H9 (cell line): ENCODE measurements around the gene RPL21. TPM values are rescaled to one million over a fixed set of nuclear protein-coding genes. Genes with fewer than 3 reads are reported as not detected.

Source experiments
- DNase-seq: peaks from one replicate; pipeline ENCODE4 v3.0.0-alpha.2; 2017
- H2AFZ ChIP-seq: one replicate; pipeline ENCODE4 v1.6.1; 2013; ENCODE audit warnings: mild to moderate bottlenecking, low read length, control low read depth, moderate library complexity
- H2AK5ac ChIP-seq: 2 replicates; pipeline ENCODE4 v1.6.1; 2013; ENCODE audit warnings: low read length, control low read depth, mixed read lengths; ENCODE audit not compliant: insufficient read length
- H2BK120ac ChIP-seq: one replicate; pipeline ENCODE4 v1.6.1; 2013; ENCODE audit warnings: low read depth, mild to moderate bottlenecking, low read length, control low read depth, inconsistent platforms; ENCODE audit not compliant: poor library complexity, severe bottlenecking
- H2BK12ac ChIP-seq: 2 replicates; pipeline ENCODE4 v1.6.1; 2013; ENCODE audit warnings: low read length, control low read depth, mixed read lengths, low read depth; ENCODE audit not compliant: insufficient read length
- H2BK15ac ChIP-seq: 2 replicates; pipeline ENCODE4 v1.6.1; 2013; ENCODE audit warnings: low read depth, low read length, control low read depth
- H2BK20ac ChIP-seq: one replicate; pipeline ENCODE4 v1.6.1; 2013; ENCODE audit warnings: low read depth, mild to moderate bottlenecking, low read length, control low read depth, inconsistent platforms; ENCODE audit not compliant: poor library complexity, severe bottlenecking
- H2BK5ac ChIP-seq: 2 replicates; pipeline ENCODE4 v1.6.1; 2013; ENCODE audit warnings: low read length, control low read depth, mixed read lengths; ENCODE audit not compliant: insufficient read length
- H3K14ac ChIP-seq: 2 replicates; pipeline ENCODE4 v1.6.1; 2013; ENCODE audit warnings: low read length, control low read depth; ENCODE audit not compliant: insufficient read depth
- H3K18ac ChIP-seq: 2 replicates; pipeline ENCODE4 v1.6.1; 2013; ENCODE audit warnings: low read depth, mild to moderate bottlenecking, mixed read lengths, low read length, control low read depth; ENCODE audit not compliant: insufficient read length
- H3K23ac ChIP-seq: 2 replicates; pipeline ENCODE4 v1.6.1; 2013; ENCODE audit warnings: low read length, control low read depth, mixed read lengths, low read depth; ENCODE audit not compliant: insufficient read length
- H3K23me2 ChIP-seq: 2 replicates; pipeline ENCODE4 v1.6.1; 2013; ENCODE audit warnings: low read depth, mild to moderate bottlenecking, mixed read lengths, low read length, control low read depth; ENCODE audit not compliant: insufficient read length, poor library complexity, severe bottlenecking
- H3K27ac ChIP-seq: 2 replicates; pipeline ENCODE4 v1.5.1; 2013; ENCODE audit warnings: low read length, control low read depth, mixed read lengths, low read depth; ENCODE audit not compliant: insufficient read length
- H3K27me3 ChIP-seq: 2 replicates; pipeline ENCODE4 v1.6.1; 2013; ENCODE audit warnings: low read length, control low read depth, inconsistent platforms; ENCODE audit not compliant: insufficient read depth
- H3K4ac ChIP-seq: 2 replicates; pipeline ENCODE4 v1.6.1; 2013; ENCODE audit warnings: low read depth, mild to moderate bottlenecking, control low read depth, inconsistent platforms, low read length, moderate library complexity
- H3K4me1 ChIP-seq: 2 replicates; pipeline ENCODE4 v1.6.1; 2013; ENCODE audit warnings: low read length, control low read depth, inconsistent platforms; ENCODE audit not compliant: insufficient read depth
- H3K4me2 ChIP-seq: 2 replicates; pipeline ENCODE4 v1.6.1; 2013; ENCODE audit warnings: low read length, control low read depth, mixed read lengths; ENCODE audit not compliant: insufficient read length, insufficient read depth
- H3K56ac ChIP-seq: 2 replicates; pipeline ENCODE4 v1.6.1; 2013; ENCODE audit warnings: low read depth, mild to moderate bottlenecking, mixed read lengths, low read length, control low read depth; ENCODE audit not compliant: insufficient read length
- H3K79me1 ChIP-seq: 2 replicates; pipeline ENCODE4 v1.6.1; 2013; ENCODE audit warnings: low read depth, mild to moderate bottlenecking, moderate library complexity, low read length, control low read depth, inconsistent platforms; ENCODE audit not compliant: insufficient read depth, poor library complexity, severe bottlenecking
- H3K79me2 ChIP-seq: 2 replicates; pipeline ENCODE4 v1.6.1; 2013; ENCODE audit warnings: low read length, control low read depth, inconsistent platforms; ENCODE audit not compliant: insufficient read depth
- H3K9ac ChIP-seq: 2 replicates; pipeline ENCODE4 v1.6.1; 2013; ENCODE audit warnings: low read length, control low read depth, mixed read lengths; ENCODE audit not compliant: insufficient read length; ENCODE audit errors: extremely low read depth
- H3K9me3 ChIP-seq: one replicate; pipeline ENCODE4 v1.6.1; 2013; ENCODE audit warnings: low read depth, low read length, inconsistent platforms; ENCODE audit not compliant: control insufficient read depth
- H3T11ph ChIP-seq: one replicate; pipeline ENCODE4 v1.6.1; 2013; ENCODE audit warnings: mild to moderate bottlenecking, low read length, control low read depth, inconsistent platforms
- H4K20me1 ChIP-seq: one replicate; pipeline ENCODE4 v1.6.1; 2013; ENCODE audit not compliant: control insufficient read depth, insufficient read length, insufficient read depth
- H4K5ac ChIP-seq: 2 replicates; pipeline ENCODE4 v1.6.1; 2013; ENCODE audit warnings: low read depth, mild to moderate bottlenecking, mixed read lengths, low read length, control low read depth; ENCODE audit not compliant: insufficient read length
- H4K8ac ChIP-seq: replicated peaks from 2 replicates; pipeline ENCODE4 v1.6.1; 2013; ENCODE audit warnings: low read length, control low read depth, mixed read lengths, low read depth; ENCODE audit not compliant: insufficient read length
- H4K91ac ChIP-seq: 2 replicates; pipeline ENCODE4 v1.6.1; 2013; ENCODE audit warnings: low read depth, mild to moderate bottlenecking, moderate library complexity, mixed read lengths, low read length, control low read depth; ENCODE audit not compliant: insufficient read length
- H3K27ac Mint-ChIP-seq, 3 experiments: 2 replicates in 2 of 3; 3 replicates in 1 of 3; pipeline ENCODE4 v1.8.0; 2020 to 2021; ENCODE audit warnings: mixed read lengths in 3 of 3, mild to moderate bottlenecking in 1 of 3, moderate library complexity in 1 of 3
- H3K27me3 Mint-ChIP-seq: 2 replicates; pipeline ENCODE4 v1.8.0; 2021; ENCODE audit warnings: low read depth, mild to moderate bottlenecking, moderate library complexity, mixed read lengths
- H3K36me3 Mint-ChIP-seq, 3 experiments: 2 replicates in 2 of 3; 3 replicates in 1 of 3; pipeline ENCODE4 v1.8.0; 2020 to 2021; ENCODE audit warnings: low read depth in 3 of 3, mixed read lengths in 3 of 3; ENCODE audit not compliant: insufficient read depth in 1 of 3
- H3K4me1 Mint-ChIP-seq, 2 experiments: 2 replicates each; pipeline ENCODE4 v1.8.0; 2020; ENCODE audit warnings: mixed read lengths in 2 of 2
- H3K4me3 Mint-ChIP-seq, 2 experiments: 2 replicates in 1 of 2; 3 replicates in 1 of 2; pipeline ENCODE4 v1.8.0; 2020 to 2021; ENCODE audit warnings: mild to moderate bottlenecking in 2 of 2, mixed read lengths in 2 of 2, moderate library complexity in 1 of 2
- H3K9me3 Mint-ChIP-seq, 2 experiments: 2 replicates in 1 of 2; 3 replicates in 1 of 2; pipeline ENCODE4 v1.8.0; 2020; ENCODE audit warnings: mild to moderate bottlenecking in 2 of 2, mixed read lengths in 2 of 2, moderate library complexity in 1 of 2
- WGBS: extraction: QIAGEN DNeasy Blood & Tissue Kit; methylation state at CpG from one replicate; pipeline ENCODE4 v1.1.7; 2013; ENCODE audit warnings: missing lambda C conversion rate, low lambda C conversion rate, mixed read lengths; ENCODE audit not compliant: insufficient read length; ENCODE audit errors: extremely low coverage; 5-methylcytosine and 5-hydroxymethylcytosine counted together
- total RNA-seq: library from RNA; stranded (reverse); gene quantifications from 2 replicates; pipeline ENCODE4 v1.2.1, GENCODE V29; 2021
- TF ChIP-seq, protein P1 (sequence below): fragments of 200-600 bp; sonication (generic); conservative IDR thresholded peaks from 3 replicates; pipeline ENCODE4 v1.8.0; 2021; ENCODE audit warnings: antibody characterized with exemption, mild to moderate bottlenecking

RPL21 gene
- total RNA-seq, 1 experiment from 2014 or later, result 1,099 TPM

DNA sequence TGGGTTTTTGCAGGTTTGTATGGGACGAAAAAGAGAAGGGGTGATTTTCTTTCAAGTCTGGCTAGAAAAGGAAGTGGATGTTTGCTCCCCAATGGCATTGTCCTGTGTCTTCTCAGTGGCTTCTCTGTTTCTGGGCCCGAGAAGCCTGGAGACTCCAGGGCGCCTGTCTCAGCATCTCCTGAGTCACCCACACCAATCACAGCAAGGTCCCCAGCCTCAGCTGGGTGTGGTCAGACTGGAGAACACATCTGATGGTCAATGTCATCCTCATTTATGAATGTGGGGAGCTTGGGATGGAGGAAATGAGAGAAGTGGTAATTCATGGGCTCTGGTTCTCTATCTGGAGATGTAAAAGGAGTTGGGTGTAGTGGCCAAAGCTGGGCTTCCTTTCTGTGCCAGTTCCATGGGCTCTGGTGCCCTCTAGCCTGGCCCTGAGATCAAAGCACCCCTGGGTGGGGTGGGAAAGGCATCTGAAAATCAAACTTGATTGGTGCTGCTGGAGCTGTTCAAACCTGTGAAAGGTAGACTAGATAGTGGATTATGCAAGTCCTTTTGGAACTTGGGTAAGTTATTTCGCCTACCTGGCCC, 32.6 kb downstream of the RPL21 start:
- TF ChIP-seq, protein P1, sequence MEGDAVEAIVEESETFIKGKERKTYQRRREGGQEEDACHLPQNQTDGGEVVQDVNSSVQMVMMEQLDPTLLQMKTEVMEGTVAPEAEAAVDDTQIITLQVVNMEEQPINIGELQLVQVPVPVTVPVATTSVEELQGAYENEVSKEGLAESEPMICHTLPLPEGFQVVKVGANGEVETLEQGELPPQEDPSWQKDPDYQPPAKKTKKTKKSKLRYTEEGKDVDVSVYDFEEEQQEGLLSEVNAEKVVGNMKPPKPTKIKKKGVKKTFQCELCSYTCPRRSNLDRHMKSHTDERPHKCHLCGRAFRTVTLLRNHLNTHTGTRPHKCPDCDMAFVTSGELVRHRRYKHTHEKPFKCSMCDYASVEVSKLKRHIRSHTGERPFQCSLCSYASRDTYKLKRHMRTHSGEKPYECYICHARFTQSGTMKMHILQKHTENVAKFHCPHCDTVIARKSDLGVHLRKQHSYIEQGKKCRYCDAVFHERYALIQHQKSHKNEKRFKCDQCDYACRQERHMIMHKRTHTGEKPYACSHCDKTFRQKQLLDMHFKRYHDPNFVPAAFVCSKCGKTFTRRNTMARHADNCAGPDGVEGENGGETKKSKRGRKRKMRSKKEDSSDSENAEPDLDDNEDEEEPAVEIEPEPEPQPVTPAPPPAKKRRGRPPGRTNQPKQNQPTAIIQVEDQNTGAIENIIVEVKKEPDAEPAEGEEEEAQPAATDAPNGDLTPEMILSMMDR, result peak; percentile 38; the same call in 1 of the 3 replicates
- H3K27ac ChIP-seq, result no peak overlapping the region
- no peak overlapping the region for H3K4me3 Mint-ChIP-seq

More for the DNA sequence above, 32.6 kb downstream of the RPL21 start:
- Histone ChIP-seq H2BK5ac (no peak overlapping the region), H3K23ac (no peak overlapping the region), H4K5ac (no peak overlapping the region), H2BK15ac (no peak overlapping the region), H3K4me2 (no peak overlapping the region), H3K14ac (no peak overlapping the region), H3K23me2 (no peaks in the 10 kb centered on the region), H4K91ac (no peak overlapping the region), H3K18ac (no peak overlapping the region), H3K27me3 (no peaks in the 10 kb centered on the region), H3K79me1 (no peaks in the 10 kb centered on the region), H2AK5ac (no peak overlapping the region), H3K9ac (no peak overlapping the region), H3K56ac (no peak overlapping the region), H3K4ac (no peak overlapping the region), H4K20me1 (no peaks in the 10 kb centered on the region), H2AFZ (no peak overlapping the region), H2BK12ac (no peak overlapping the region), H3K4me1 (no peaks in the 10 kb centered on the region), H4K8ac (no peak overlapping the region), H2BK20ac (no peak overlapping the region), H3K9me3 (no peaks in the 10 kb centered on the region), H3K79me2 (no peaks in the 10 kb centered on the region), H2BK120ac (no peak overlapping the region), H3T11ph (no peak overlapping the region)
- no peak overlapping the region for H3K27ac Mint-ChIP-seq
- H3K9me3 Mint-ChIP-seq, result no peaks in the 10 kb centered on the region; a peak in 1 of 5 replicates
- H3K27me3 Mint-ChIP-seq, result peaks cover 4% of the 10 kb centered on the region
- no peaks in the 10 kb centered on the region for H3K36me3 Mint-ChIP-seq
- WGBS, result no CpG with 5 or more reads among the region's 4 CpGs
- peaks cover 13% of the 10 kb centered on the region in 2 experiments; a peak in 3 of 4 replicates for H3K4me1 Mint-ChIP-seq
- peak; percentile 19 for DNase-seq
